K562 (cell line): Measurements from ENCODE around the gene THADA. TPM values are rescaled to one million over a fixed set of nuclear protein-coding genes. Genes with fewer than 3 reads are reported as not detected.

Source experiments
- ATAC-seq: fragments of 200-7000 bp; cut with Tn5 transposase; 3 replicates; pipeline ENCODE4 v1.9.1; 2020; ENCODE audit warnings: moderate library complexity
- BruUV-seq: library from RNA; stranded (reverse); fragments of 400-500 nt; replicated peaks from 2 replicates; lab custom pipeline; 2021; lab: Mats Ljungman, UMichigan
- CTCF ChIA-PET: fragments of 300-600 bp; formaldehyde crosslinking; extraction: SDS; loops from one replicate; lab custom pipeline; 2021; ENCODE audit warnings: low intra/inter-chr PET ratio; lab: Yijun Ruan, JAX
- POLR2A ChIA-PET: fragments of 300-600, 350-650 bp; sonication (Branson Sonifier 250); formaldehyde crosslinking; extraction: SDS; loops from one replicate; lab custom pipeline; 2021; ENCODE audit warnings: antibody characterized with exemption, inconsistent platforms; lab: Yijun Ruan, JAX
- DNase-seq, 4 experiments: peaks; one replicate each; pipeline versions ENCODE4 v3.0.0 to v3.0.0-alpha.2; 2011 to 2018; ENCODE audit warnings: low spot score in 3 of 4, mixed read lengths in 3 of 4; ENCODE audit errors: extremely low read depth in 1 of 4
- FAIRE-seq: peaks from 2 replicates; lab custom pipeline; 2011; peaks lifted over from hg19 to GRCh38; lab: Jason Lieb, UNC
- H2AFZ ChIP-seq: 2 replicates; pipeline ENCODE4 v1.6.0; 2011; ENCODE audit warnings: low read depth, low read length, control low read depth, inconsistent platforms
- H3K27ac ChIP-seq: fragments of 200-600 bp; 3 replicates; pipeline ENCODE4 v1.8.0; 2011; ENCODE audit warnings: low read depth, mild to moderate bottlenecking, control low read depth, inconsistent platforms, low read length, moderate library complexity, mixed read lengths; ENCODE audit errors: extremely low read depth
- H3K27me3 ChIP-seq, 2 experiments: fragments of 300-600 bp in 1 of 2; 2 replicates in 1 of 2; 3 replicates in 1 of 2; pipeline versions ENCODE4 v1.6.0 to v1.8.0; 2011; ENCODE audit warnings: inconsistent platforms in 2 of 2, low read length in 2 of 2, mild to moderate bottlenecking in 1 of 2, mixed read lengths in 1 of 2, moderate library complexity in 1 of 2; ENCODE audit not compliant: control insufficient read depth in 2 of 2, insufficient read depth in 2 of 2
- H3K36me3 ChIP-seq: fragments of 300-600 bp; 3 replicates; pipeline ENCODE4 v1.8.0; 2011; ENCODE audit warnings: mild to moderate bottlenecking, low read length, inconsistent platforms; ENCODE audit not compliant: control insufficient read depth, insufficient read depth
- H3K4me1 ChIP-seq, 2 experiments: fragments of 200-600 bp in 1 of 2; replicated peaks in 1 of 2; 2 replicates in 1 of 2; 3 replicates in 1 of 2; pipeline versions ENCODE4 v1.5.1 to v1.8.0; 2011; ENCODE audit warnings: inconsistent platforms in 2 of 2, low read length in 2 of 2, mild to moderate bottlenecking in 1 of 2, mixed read lengths in 1 of 2, moderate library complexity in 1 of 2; ENCODE audit not compliant: control insufficient read depth in 2 of 2, insufficient read depth in 2 of 2
- H3K4me2 ChIP-seq: 2 replicates; pipeline ENCODE4 v1.6.1; 2011; ENCODE audit warnings: low read length, control low read depth, inconsistent platforms, mixed read lengths; ENCODE audit not compliant: insufficient read depth
- H3K4me3 ChIP-seq: fragments of 200-600 bp; sonication (generic), shearing (Covaris generic); 2 replicates; pipeline ENCODE4 v1.5.1; 2016; ENCODE audit warnings: control low read depth, inconsistent platforms
- H3K79me2 ChIP-seq: fragments of 200-600 bp; 3 replicates; pipeline ENCODE4 v1.8.0; 2011; ENCODE audit warnings: low read length, inconsistent platforms; ENCODE audit not compliant: control insufficient read depth, insufficient read depth
- H3K9ac ChIP-seq, 2 experiments: 2 replicates each; pipeline versions ENCODE4 v1.6.0 to v1.6.1; 2011; ENCODE audit warnings: low read depth in 2 of 2, low read length in 2 of 2, control low read depth in 1 of 2, inconsistent platforms in 1 of 2, mild to moderate bottlenecking in 1 of 2, mixed read lengths in 1 of 2; ENCODE audit not compliant: insufficient read depth in 1 of 2
- H3K9me1 ChIP-seq: one replicate; pipeline ENCODE4 v1.6.0; 2011; ENCODE audit warnings: inconsistent platforms, mild to moderate bottlenecking, low read length, moderate library complexity; ENCODE audit not compliant: control insufficient read depth, insufficient read depth
- H3K9me3 ChIP-seq: replicated peaks from 2 replicates; pipeline ENCODE4 v1.5.1; 2011; ENCODE audit warnings: low read depth, low read length, inconsistent platforms; ENCODE audit not compliant: control insufficient read depth, insufficient read depth
- H4K20me1 ChIP-seq: replicated peaks from 2 replicates; pipeline ENCODE4 v1.6.1; 2011; ENCODE audit warnings: low read length, inconsistent platforms, mixed read lengths; ENCODE audit not compliant: control insufficient read depth, insufficient read depth
- GTF2E2 ChIP-seq: fragments of 200-800 bp; sonication (Bioruptor generic); IDR thresholded peaks from 2 replicates; pipeline ENCODE4 v1.6.1; 2016; ENCODE audit warnings: missing genetic modification characterization, missing compliant biosample characterization
- TBP ChIP-seq: optimal IDR thresholded peaks from 2 replicates; pipeline ENCODE3; 2011; ENCODE audit warnings: low read depth, low read length, improper control_type of control experiment
- ZNF639 ChIP-seq, 2 experiments: fragments of 200-800 bp in 1 of 2; sonication (Bioruptor generic) in 1 of 2; sonication (generic) in 1 of 2; formaldehyde crosslinking in 1 of 2; IDR thresholded peaks in 1 of 2; conservative IDR thresholded peaks in 1 of 2; 2 replicates each; pipeline versions ENCODE4 v1.5.0 to v1.6.1; 2016 to 2020; ENCODE audit warnings: missing compliant biosample characterization in 1 of 2, missing genetic modification characterization in 1 of 2, missing genetic modification reagents in 1 of 2
- WGBS: fragments of 100-300 bp; shearing (Covaris generic); methylation state at CpG from one replicate; pipeline ENCODE4 v1.1.6; 2016; ENCODE audit warnings: low coverage, mixed read lengths; ENCODE audit not compliant: insufficient coverage; ENCODE audit errors: missing lambda C conversion rate; 5-methylcytosine and 5-hydroxymethylcytosine counted together
- in situ Hi-C: fragments of 300-500 bp; cut with MboI; formaldehyde crosslinking; loops from 4 replicates; pipeline ENCODE4 v1.15.0; 2018; ENCODE audit warnings: inconsistent platforms, mixed read lengths
- intact Hi-C: fragments of 100-400 bp; cut with micrococcal nuclease; formaldehyde crosslinking; loops from 2 replicates; pipeline ENCODE4 v1.14.2; 2022
- polyA plus RNA-seq, 8 experiments: library from polyadenylated mRNA; depleted of rRNA in 4 of 8; stranded (reverse) in 5 of 8; unstranded in 3 of 8; fragments of >200 nt; fragmentation: Nextera tagmentation in 2 of 8; fragmentation: Illumina TruSeq in 1 of 8; extraction: Ambion mirVana in 2 of 8; extraction: Trizol in 1 of 8; gene quantifications; 2 replicates each; pipeline versions ENCODE4 v1.2.1 to v1.2.3, GENCODE V29; 2011 to 2014; ENCODE audit warnings: inconsistent platforms in 1 of 8, missing spikeins in 1 of 8
- total RNA-seq, 7 experiments: library from RNA; depleted of rRNA in 6 of 7; stranded (reverse); fragments of >200 nt in 6 of 7; fragmentation: Illumina TruSeq in 2 of 7; extraction: Trizol in 2 of 7; gene quantifications; 2 replicates each; pipeline versions ENCODE4 v1.2.1 to v1.2.3, GENCODE V29; 2011 to 2021; ENCODE audit warnings: low replicate concordance in 1 of 7

The THADA gene
- total and polyA plus RNA-seq, 9 of the 15 experiments (the other 6 are each of a cell fraction or from before 2014, with no cell fraction given), result 17.8 to 34.7 (median 31.9) TPM

DNA sequence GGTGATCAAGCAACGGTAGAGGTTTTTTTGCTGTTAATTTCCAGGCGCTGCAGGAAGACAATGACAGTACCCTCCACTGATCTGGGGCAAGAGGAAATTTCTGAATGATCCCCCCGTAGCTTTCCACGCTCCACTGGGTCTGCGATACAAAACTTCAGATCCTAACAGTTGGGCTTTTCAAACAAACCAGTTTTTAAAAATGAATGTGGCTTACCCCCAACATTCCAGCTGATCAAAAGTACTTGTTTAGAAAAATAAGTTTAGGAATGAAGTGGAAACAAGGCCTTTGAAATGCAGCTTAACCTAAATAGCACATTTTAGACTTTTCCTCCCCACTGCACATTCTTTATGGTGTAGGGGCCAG lies 375.1 kb downstream of the THADA start:
- CTCF ChIA-PET, result no interaction called here
- Histone ChIP-seq H3K9me3 (no peaks in the 10 kb centered on the region), H4K20me1 (no peaks in the 10 kb centered on the region; the same call in 1 of the 2 replicates), H3K9ac (peak overlapping the region; percentile 88 to 92), H3K4me3 (peak overlapping the region; percentile 62), H3K27me3 (no peaks in the 10 kb centered on the region), H3K9me1 (no peaks in the 10 kb centered on the region), H3K27ac (peak overlapping the region; percentile 86), H3K36me3 (peaks cover 29% of the 10 kb centered on the region), H3K79me2 (peaks cover 67% of the 10 kb centered on the region), H3K4me1 (peaks cover 19 to 60% of the 10 kb centered on the region in 2 experiments; a peak in 4 of 5 replicates), H2AFZ (no peak overlapping the region), H3K4me2 (peak overlapping the region; percentile 90)
- TF ChIP-seq ZNF639 (CRISPR knock-in tag; conservative IDR thresholded peaks at IDR 0.05 in 1 of 2, IDR thresholded peaks at IDR 0.05 in 1 of 2) (0 out of 4 replicates have a peak, but pooled peaks of 1 of the 2 experiments have one; percentile 9), GTF2E2 (tag) (peak; percentile 52; the same call in 1 of the 2 replicates), TBP (no peak)
- FAIRE-seq (peak; percentile 73), DNase-seq (no peak), ATAC-seq (no peak)
- in situ Hi-C loops (loop anchor here (10.0 kb wide), 1 partner anchor 46 kb away; no protein-coding TSS in a partner anchor), intact Hi-C loops (loop anchor here (2.0 kb wide), 1 partner anchor 42 kb away; no protein-coding TSS in a partner anchor)
- WGBS, result 1% methylated on average over 5 of the region's 5 CpGs
- POLR2A ChIA-PET, result interaction anchor here (0.6 to 1.2 kb wide), 11 partner anchors 8 to 386 kb away, joined by 3 to 6 read pairs (median 3); no protein-coding TSS in a partner anchor
- BruUV-seq, result no TSS peak
